Measurements from ENCODE around the gene LRRC27. TPM values are rescaled to one million over a fixed set of nuclear protein-coding genes. Genes with fewer than 3 reads are reported as not detected.
A peak's percentile ranks its signal among the peaks of the same experiment; 100 is the strongest.

LRRC27 gene
- total RNA-seq, 1 donor from 2014 or later, result 15.5 TPM

DNA sequence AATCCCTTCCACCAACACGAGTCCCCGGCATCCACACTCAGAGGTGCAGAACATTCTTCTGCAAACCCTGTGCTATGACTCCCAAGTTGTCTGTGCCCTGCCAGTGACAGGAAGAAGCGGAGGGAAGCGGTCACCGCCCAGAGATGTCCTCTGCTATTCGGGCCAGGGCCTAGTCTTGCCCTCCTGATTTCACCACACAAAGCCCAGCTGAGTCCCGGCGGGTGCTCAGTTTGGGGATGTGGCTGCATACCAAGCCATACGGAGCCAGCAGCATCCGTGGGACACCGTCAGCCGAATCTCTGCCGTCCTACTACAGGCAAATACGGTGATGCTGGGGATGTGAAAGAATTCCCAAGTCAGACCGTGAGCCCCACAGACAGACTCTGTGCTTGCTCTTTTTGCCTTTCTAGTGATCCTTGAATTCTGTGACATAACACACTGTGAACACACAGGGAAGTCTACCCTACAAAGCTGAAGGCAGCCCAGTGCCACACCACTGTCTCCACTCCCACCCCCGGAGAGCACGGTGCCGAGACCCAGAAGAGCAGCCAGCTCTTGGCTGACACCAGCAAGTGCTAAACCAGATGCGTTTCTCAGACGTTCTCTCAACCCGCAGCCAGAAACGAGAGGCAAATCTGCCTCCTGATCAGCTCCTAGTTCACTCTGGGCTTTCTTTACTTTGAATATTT, 26.2 kb upstream of the LRRC27 start:
- H3K4me3 ChIP-seq, result no peak overlapping the region
- TF ChIP-seq, protein P1, sequence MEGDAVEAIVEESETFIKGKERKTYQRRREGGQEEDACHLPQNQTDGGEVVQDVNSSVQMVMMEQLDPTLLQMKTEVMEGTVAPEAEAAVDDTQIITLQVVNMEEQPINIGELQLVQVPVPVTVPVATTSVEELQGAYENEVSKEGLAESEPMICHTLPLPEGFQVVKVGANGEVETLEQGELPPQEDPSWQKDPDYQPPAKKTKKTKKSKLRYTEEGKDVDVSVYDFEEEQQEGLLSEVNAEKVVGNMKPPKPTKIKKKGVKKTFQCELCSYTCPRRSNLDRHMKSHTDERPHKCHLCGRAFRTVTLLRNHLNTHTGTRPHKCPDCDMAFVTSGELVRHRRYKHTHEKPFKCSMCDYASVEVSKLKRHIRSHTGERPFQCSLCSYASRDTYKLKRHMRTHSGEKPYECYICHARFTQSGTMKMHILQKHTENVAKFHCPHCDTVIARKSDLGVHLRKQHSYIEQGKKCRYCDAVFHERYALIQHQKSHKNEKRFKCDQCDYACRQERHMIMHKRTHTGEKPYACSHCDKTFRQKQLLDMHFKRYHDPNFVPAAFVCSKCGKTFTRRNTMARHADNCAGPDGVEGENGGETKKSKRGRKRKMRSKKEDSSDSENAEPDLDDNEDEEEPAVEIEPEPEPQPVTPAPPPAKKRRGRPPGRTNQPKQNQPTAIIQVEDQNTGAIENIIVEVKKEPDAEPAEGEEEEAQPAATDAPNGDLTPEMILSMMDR (IDR thresholded peaks at IDR 0.05), result no peak
- H3K27ac ChIP-seq, result no peak overlapping the region
- ATAC-seq (no peak), DNase-seq (peak; percentile 25)
- peaks cover 16% of the 10 kb centered on the region for H3K4me1 ChIP-seq
- H3K9me3 ChIP-seq, result no peaks in the 10 kb centered on the region
- H3K27me3 ChIP-seq (ENCODE audit: low read depth), result no peaks in the 10 kb centered on the region
- no peaks in the 10 kb centered on the region for H3K36me3 ChIP-seq
- intact Hi-C loops (cut with DNase I), result no loop called here

- H3K27ac ChIP-seq, result no peak overlapping the region
- H3K9me3 ChIP-seq, result no peaks in the 10 kb centered on the region
- H3K4me1 ChIP-seq, result peaks cover 16% of the 10 kb centered on the region
- ATAC-seq (no peak), DNase-seq (peak; percentile 44)
- H3K4me3 ChIP-seq, result no peak overlapping the region
- H3K27me3 ChIP-seq (ENCODE audit: low read depth), result no peaks in the 10 kb centered on the region
- intact Hi-C loops (cut with DNase I), result no loop called here
- TF ChIP-seq, protein P1 (IDR thresholded peaks at IDR 0.05), result no peak
- H3K36me3 ChIP-seq, result no peaks in the 10 kb centered on the region
Observed at GRCh38 chr10:132306343-132306685, 25.7 kb upstream of the LRRC27 start.

- Histone ChIP-seq H3K4me3 (peak overlapping the region; percentile 88), H3K36me3 (no peaks in the 10 kb centered on the region), H3K27ac (no peak overlapping the region), H3K4me1 (peaks cover 16% of the 10 kb centered on the region), H3K9me3 (no peaks in the 10 kb centered on the region), H3K27me3 (ENCODE audit: low read depth) (no peaks in the 10 kb centered on the region)
- TF ChIP-seq, protein P1 (IDR thresholded peaks at IDR 0.05), result no peak
- DNase-seq (peak; percentile 80), ATAC-seq (peak; percentile 39 to 45)
- intact Hi-C loops (cut with DNase I), result no loop called here
Observed at GRCh38 chr10:132306864-132307751, 24.9 kb upstream of the LRRC27 start.

DNA sequence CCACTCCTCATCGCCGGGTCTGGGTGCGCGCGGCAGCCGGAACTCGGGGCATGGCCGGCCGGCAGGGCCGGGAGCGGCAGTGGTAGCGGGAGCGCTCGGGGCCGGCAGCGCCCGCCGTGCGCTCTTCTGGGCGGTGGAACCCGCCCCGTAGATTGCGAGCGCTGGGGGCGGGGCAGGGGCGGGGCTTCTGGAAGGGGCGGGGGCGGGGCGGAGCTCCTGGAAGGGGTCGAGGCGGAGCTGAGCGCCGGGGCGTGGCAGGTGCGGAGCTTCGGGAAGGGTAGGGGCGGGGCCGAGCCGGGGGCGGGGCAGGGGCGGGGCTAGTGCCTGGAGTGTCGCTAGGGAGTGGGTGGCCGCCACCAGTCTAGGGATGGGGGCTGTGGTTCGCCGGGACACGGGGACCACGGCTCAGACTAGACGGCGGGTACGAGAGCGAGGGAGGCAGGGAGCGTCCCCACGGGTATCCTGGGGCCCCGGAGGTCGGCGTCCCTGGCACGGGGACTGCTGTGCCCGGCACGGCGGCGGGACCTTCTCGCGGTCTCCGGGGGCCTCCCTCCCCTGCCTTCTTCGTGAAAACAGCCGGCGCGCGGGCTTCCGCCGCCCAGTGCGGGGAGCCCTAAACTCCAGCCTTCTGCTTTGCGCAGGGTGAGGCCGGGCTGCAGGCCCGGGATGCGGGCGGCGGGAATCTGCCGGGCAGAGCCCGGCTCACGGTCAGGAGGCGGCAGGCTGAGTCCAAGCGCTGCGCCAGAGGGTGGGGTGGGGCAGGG, 24.0 kb upstream of the LRRC27 start, which contains the start of gene STK32C:
TSS of gene STK32C (minus strand) at position 128 of the 764 bp plus-strand sequence. CDS start at position 11, 117 bp downstream.
- Histone ChIP-seq H3K9me3 (no peaks in the 10 kb centered on the region), H3K4me1 (peaks cover 16% of the 10 kb centered on the region), H3K27ac (peak within 1 kb of the TSS; percentile 84), H3K36me3 (no peaks in the 10 kb centered on the region), H3K27me3 (ENCODE audit: low read depth) (no peaks in the 10 kb centered on the region), H3K4me3 (peak within 1 kb of the TSS; percentile 88)
- TF ChIP-seq, protein P1 (IDR thresholded peaks at IDR 0.05), result no peak
- DNase-seq (peak; percentile 95), ATAC-seq (peak; percentile 96 to 97)
- intact Hi-C loops (cut with DNase I), result no loop called here
